Measurements from ENCODE around the gene TVP23C.

TVP23C gene

GRCh38 chr17:15480204-15480603 is 83.1 kb downstream of the TVP23C start:
- H3F3A ChIP-seq (ENCODE audit: insufficient read depth), result no peaks in the 10 kb centered on the region
- H3K27ac ChIP-seq (ENCODE audit: low read depth, low read length), result no peak overlapping the region
- no peaks in the 10 kb centered on the region for H3K36me3 ChIP-seq (ENCODE audit: low read length)
- H3K79me2 ChIP-seq (ENCODE audit: insufficient read depth, low read length), result no peaks in the 10 kb centered on the region
- TF ChIP-seq EZH2phosphoT487 (conservative IDR thresholded peaks at IDR 0.05; ENCODE audit: low read length), result no peak
- no peak for TF ChIP-seq CTCF (IDR thresholded peaks at IDR 0.05; ENCODE audit: insufficient read depth, low read length, poor library complexity, severe bottlenecking)
- H4K20me1 ChIP-seq (ENCODE audit: low read depth, low read length), result no peaks in the 10 kb centered on the region
- H3K9me2 ChIP-seq (replicated peaks; ENCODE audit: insufficient read depth, low read length), result no peaks in the 10 kb centered on the region
- no peak overlapping the region for H3K4me3 ChIP-seq (ENCODE audit: insufficient read depth, low read length, poor library complexity, severe bottlenecking)
- no peak overlapping the region for H3K4me2 ChIP-seq (ENCODE audit: low read depth, low read length, poor library complexity, severe bottlenecking)
- H3K9me3 ChIP-seq (ENCODE audit: insufficient read depth, low read length), result no peaks in the 10 kb centered on the region
- no peak overlapping the region for H2AFZ ChIP-seq (ENCODE audit: low read depth, low read length, severe bottlenecking)
- H3K9ac ChIP-seq (ENCODE audit: low read length), result no peak overlapping the region
- no peaks in the 10 kb centered on the region for H3K27me3 ChIP-seq (ENCODE audit: low read length)

- TF ChIP-seq EZH2phosphoT487 (conservative IDR thresholded peaks at IDR 0.05; ENCODE audit: low read length) (no peak), CTCF (IDR thresholded peaks at IDR 0.05; ENCODE audit: insufficient read depth, low read length, poor library complexity, severe bottlenecking) (no peak)
- Histone ChIP-seq H3K4me2 (ENCODE audit: low read depth, low read length, poor library complexity, severe bottlenecking) (no peak overlapping the region), H3K9me3 (ENCODE audit: insufficient read depth, low read length) (no peaks in the 10 kb centered on the region), H3K79me2 (ENCODE audit: insufficient read depth, low read length) (no peaks in the 10 kb centered on the region), H3K27me3 (ENCODE audit: low read length) (no peaks in the 10 kb centered on the region), H3K36me3 (ENCODE audit: low read length) (no peaks in the 10 kb centered on the region), H3K9ac (ENCODE audit: low read length) (no peak overlapping the region), H3K4me3 (ENCODE audit: insufficient read depth, low read length, poor library complexity, severe bottlenecking) (no peak overlapping the region), H3F3A (ENCODE audit: insufficient read depth) (no peaks in the 10 kb centered on the region), H3K9me2 (replicated peaks; ENCODE audit: insufficient read depth, low read length) (no peaks in the 10 kb centered on the region), H3K27ac (ENCODE audit: low read depth, low read length) (no peak overlapping the region), H4K20me1 (ENCODE audit: low read depth, low read length) (no peaks in the 10 kb centered on the region), H2AFZ (ENCODE audit: low read depth, low read length, severe bottlenecking) (no peak overlapping the region)
Measured at GRCh38 chr17:15479703-15480102, 83.6 kb downstream of the TVP23C start.

- Histone ChIP-seq H3K9ac (ENCODE audit: low read length) (no peak overlapping the region), H2AFZ (ENCODE audit: low read depth, low read length, severe bottlenecking) (no peak overlapping the region), H3K4me2 (ENCODE audit: low read depth, low read length, poor library complexity, severe bottlenecking) (no peak overlapping the region)
Measured at GRCh38 chr17:15478845-15479244, 84.4 kb downstream of the TVP23C start.

More at GRCh38 chr17:15478845-15479244, 84.4 kb downstream of the TVP23C start:
- H3K27me3 ChIP-seq (ENCODE audit: low read length), result no peaks in the 10 kb centered on the region
- TF ChIP-seq EZH2phosphoT487 (conservative IDR thresholded peaks at IDR 0.05; ENCODE audit: low read length) (no peak), CTCF (IDR thresholded peaks at IDR 0.05; ENCODE audit: insufficient read depth, low read length, poor library complexity, severe bottlenecking) (no peak)
- no peak overlapping the region for H3K4me3 ChIP-seq (ENCODE audit: insufficient read depth, low read length, poor library complexity, severe bottlenecking)
- no peaks in the 10 kb centered on the region for H3F3A ChIP-seq (ENCODE audit: insufficient read depth)
- H3K79me2 ChIP-seq (ENCODE audit: insufficient read depth, low read length), result no peaks in the 10 kb centered on the region
- H3K27ac ChIP-seq (ENCODE audit: low read depth, low read length), result no peak overlapping the region
- H3K36me3 ChIP-seq (ENCODE audit: low read length), result no peaks in the 10 kb centered on the region
- H4K20me1 ChIP-seq (ENCODE audit: low read depth, low read length), result no peaks in the 10 kb centered on the region
- H3K9me3 ChIP-seq (ENCODE audit: insufficient read depth, low read length), result no peaks in the 10 kb centered on the region
- no peaks in the 10 kb centered on the region for H3K9me2 ChIP-seq (replicated peaks; ENCODE audit: insufficient read depth, low read length)
